Loucy (cell line): ENCODE measurements around the gene PTPRN2.

Experiments used
- H2AFZ ChIP-seq: fragments of 200-600 bp; sonication (generic); 2 replicates; pipeline ENCODE4 v1.6.0; 2016; ENCODE audit warnings: antibody characterized with exemption, mild to moderate bottlenecking, low read length, moderate library complexity
- H3F3A ChIP-seq: fragments of 200-600 bp; 2 replicates; pipeline ENCODE4 v1.6.0; 2016; ENCODE audit warnings: antibody characterized with exemption, low read depth, mild to moderate bottlenecking
- H3K27me3 ChIP-seq: fragments of 200-600 bp; sonication (generic); 2 replicates; pipeline ENCODE4 v1.6.1; 2014; ENCODE audit warnings: low read length, mild to moderate bottlenecking; ENCODE audit not compliant: insufficient read depth, poor library complexity, severe bottlenecking
- H3K36me3 ChIP-seq: fragments of 200-600 bp; sonication (generic); 2 replicates; pipeline ENCODE4 v1.6.1; 2016; ENCODE audit warnings: low read length; ENCODE audit not compliant: insufficient read depth
- H3K4me1 ChIP-seq: fragments of 200-600 bp; sonication (generic); 2 replicates; pipeline ENCODE4 v1.5.1; 2014; ENCODE audit warnings: low read length, mild to moderate bottlenecking; ENCODE audit not compliant: insufficient read depth, poor library complexity, severe bottlenecking
- H3K4me2 ChIP-seq: fragments of 200-600 bp; sonication (generic); 2 replicates; pipeline ENCODE4 v1.6.0; 2014; ENCODE audit warnings: antibody characterized with exemption, low read length, low read depth, mild to moderate bottlenecking; ENCODE audit not compliant: poor library complexity, severe bottlenecking
- H3K4me3 ChIP-seq: fragments of 200-600 bp; sonication (generic); 2 replicates; pipeline ENCODE4 v1.5.1; 2014; ENCODE audit warnings: low read length, mild to moderate bottlenecking, mixed read lengths; ENCODE audit not compliant: poor library complexity, severe bottlenecking
- H3K79me2 ChIP-seq: fragments of 200-600 bp; sonication (generic); 2 replicates; pipeline ENCODE4 v1.6.1; 2014; ENCODE audit warnings: low read length; ENCODE audit not compliant: insufficient read depth
- H3K9ac ChIP-seq: fragments of 200-600 bp; sonication (generic); 2 replicates; pipeline ENCODE4 v1.6.0; 2014; ENCODE audit warnings: mild to moderate bottlenecking, low read depth, low read length, moderate library complexity; ENCODE audit not compliant: poor library complexity, severe bottlenecking
- H3K9me2 ChIP-seq: fragments of 200-600 bp; sonication (generic); replicated peaks from 2 replicates; pipeline ENCODE4 v1.6.1; 2016; ENCODE audit warnings: low read depth, low read length, mixed read lengths
- H3K9me3 ChIP-seq: fragments of 200-600 bp; sonication (generic); 2 replicates; pipeline ENCODE4 v1.6.1; 2014; ENCODE audit warnings: mild to moderate bottlenecking, antibody characterized with exemption, low read length, low read depth; ENCODE audit not compliant: insufficient read depth
- H4K20me1 ChIP-seq: fragments of 200-600 bp; sonication (generic); 2 replicates; pipeline ENCODE4 v1.6.0; 2014; ENCODE audit warnings: antibody characterized with exemption, low read length, mild to moderate bottlenecking; ENCODE audit not compliant: insufficient read depth, poor library complexity, severe bottlenecking
- EZH2phosphoT487 ChIP-seq: fragments of 200-600 bp; IDR thresholded peaks from 2 replicates; pipeline ENCODE4 v1.6.1; 2018; ENCODE audit warnings: antibody characterized with exemption, mild to moderate bottlenecking, moderate library complexity, borderline replicate concordance
- TF ChIP-seq, protein P1 (sequence below): fragments of 200-600 bp; sonication (generic); conservative IDR thresholded peaks from 2 replicates; pipeline ENCODE4 v1.5.1; 2014; ENCODE audit warnings: mild to moderate bottlenecking, antibody characterized with exemption, low read length

PTPRN2 gene

DNA sequence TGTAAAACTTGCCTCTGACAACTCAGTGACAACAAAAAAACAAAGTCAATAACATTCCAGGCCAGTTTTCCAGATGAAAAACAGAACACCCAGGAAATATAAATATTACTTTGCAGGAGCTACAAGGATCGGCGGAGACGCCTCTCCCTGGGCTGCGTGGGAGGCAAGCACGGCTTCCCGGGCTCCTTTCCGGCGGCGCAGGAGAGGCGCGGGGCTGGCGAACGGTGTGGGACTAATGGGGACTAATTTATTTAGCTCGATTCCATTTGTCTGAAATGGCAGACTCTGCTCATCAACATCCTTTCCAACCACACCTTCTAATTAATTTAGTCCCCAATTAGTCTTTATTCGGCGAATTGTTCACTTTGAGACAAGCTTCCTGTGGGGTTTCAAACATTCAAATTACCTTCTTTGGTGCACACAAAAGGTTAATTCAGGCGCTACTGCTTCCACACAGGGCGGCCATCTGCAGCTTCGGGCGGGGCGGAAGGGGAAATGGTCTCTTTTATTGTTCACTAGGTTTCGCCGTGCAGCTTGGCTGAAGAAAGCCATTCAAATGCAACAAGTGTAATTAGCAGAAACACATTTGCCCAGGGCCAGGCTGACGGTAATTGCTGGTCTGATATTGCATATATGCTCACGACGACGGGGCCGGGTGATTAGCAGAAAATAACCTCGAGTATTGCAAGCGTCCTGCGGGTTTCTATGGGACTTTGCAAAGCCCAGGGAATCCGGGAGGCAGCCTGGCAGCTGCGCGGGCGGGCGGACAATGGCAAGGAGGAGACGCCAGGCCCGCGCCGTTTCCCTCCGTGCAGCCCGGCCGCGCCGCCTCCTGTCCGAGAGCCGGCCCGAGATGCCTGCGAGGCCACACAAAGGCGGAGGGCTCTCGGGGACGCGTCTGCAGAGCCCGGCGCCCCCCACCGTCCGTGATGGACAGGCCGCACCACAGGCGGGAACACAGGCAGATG, 270.1 kb downstream of the PTPRN2 start:
- no peaks in the 10 kb centered on the region for H3K79me2 ChIP-seq
- no peaks in the 10 kb centered on the region for H4K20me1 ChIP-seq
- no peaks in the 10 kb centered on the region for H3K9me2 ChIP-seq
- H3K4me1 ChIP-seq = no peaks in the 10 kb centered on the region
- no peak overlapping the region for H2AFZ ChIP-seq
- no peaks in the 10 kb centered on the region for H3K27me3 ChIP-seq
- H3K4me3 ChIP-seq = no peak overlapping the region
- H3K9ac ChIP-seq = no peak overlapping the region
- TF ChIP-seq, protein P1, sequence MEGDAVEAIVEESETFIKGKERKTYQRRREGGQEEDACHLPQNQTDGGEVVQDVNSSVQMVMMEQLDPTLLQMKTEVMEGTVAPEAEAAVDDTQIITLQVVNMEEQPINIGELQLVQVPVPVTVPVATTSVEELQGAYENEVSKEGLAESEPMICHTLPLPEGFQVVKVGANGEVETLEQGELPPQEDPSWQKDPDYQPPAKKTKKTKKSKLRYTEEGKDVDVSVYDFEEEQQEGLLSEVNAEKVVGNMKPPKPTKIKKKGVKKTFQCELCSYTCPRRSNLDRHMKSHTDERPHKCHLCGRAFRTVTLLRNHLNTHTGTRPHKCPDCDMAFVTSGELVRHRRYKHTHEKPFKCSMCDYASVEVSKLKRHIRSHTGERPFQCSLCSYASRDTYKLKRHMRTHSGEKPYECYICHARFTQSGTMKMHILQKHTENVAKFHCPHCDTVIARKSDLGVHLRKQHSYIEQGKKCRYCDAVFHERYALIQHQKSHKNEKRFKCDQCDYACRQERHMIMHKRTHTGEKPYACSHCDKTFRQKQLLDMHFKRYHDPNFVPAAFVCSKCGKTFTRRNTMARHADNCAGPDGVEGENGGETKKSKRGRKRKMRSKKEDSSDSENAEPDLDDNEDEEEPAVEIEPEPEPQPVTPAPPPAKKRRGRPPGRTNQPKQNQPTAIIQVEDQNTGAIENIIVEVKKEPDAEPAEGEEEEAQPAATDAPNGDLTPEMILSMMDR = no peak
- TF ChIP-seq EZH2phosphoT487 = no peak
- H3K4me2 ChIP-seq = no peak overlapping the region
- H3K36me3 ChIP-seq = no peaks in the 10 kb centered on the region
- peaks cover 43% of the 10 kb centered on the region; the same call in 1 of the 2 replicates for H3K9me3 ChIP-seq
- no peaks in the 10 kb centered on the region for H3F3A ChIP-seq

DNA sequence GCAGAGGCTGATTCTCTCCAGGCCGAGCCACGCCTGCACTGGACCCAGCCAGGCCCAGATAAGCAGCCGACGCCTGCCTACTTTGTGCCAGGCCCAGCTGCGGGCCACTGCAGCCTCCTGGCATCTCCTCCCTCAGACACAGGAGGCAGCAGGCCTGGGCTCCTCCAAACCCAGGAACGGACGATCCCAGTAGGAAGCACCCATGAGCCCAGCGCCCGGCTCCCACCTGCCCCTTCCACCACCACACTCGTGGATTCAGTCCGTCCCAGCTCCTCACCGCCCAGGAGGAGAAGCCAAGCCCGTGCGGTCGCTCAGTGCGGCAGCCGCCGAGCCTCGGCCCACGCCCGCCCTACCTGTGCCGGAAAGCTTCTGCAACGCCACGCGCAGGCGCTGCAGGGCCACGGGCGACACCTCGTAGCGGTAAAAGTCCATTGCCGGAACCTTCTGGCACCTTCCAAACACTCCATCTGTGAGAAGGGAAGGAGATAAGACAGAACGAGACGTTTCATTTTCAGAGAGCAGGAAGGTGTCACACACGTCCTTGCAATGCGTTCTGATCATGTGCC, 271.1 kb downstream of the PTPRN2 start:
- no peaks in the 10 kb centered on the region for H3K4me1 ChIP-seq
- H4K20me1 ChIP-seq = no peaks in the 10 kb centered on the region
- H3K36me3 ChIP-seq = no peaks in the 10 kb centered on the region
- no peaks in the 10 kb centered on the region for H3K79me2 ChIP-seq
- H2AFZ ChIP-seq = no peak overlapping the region
- peaks cover 36% of the 10 kb centered on the region; the same call in 1 of the 2 replicates for H3K9me3 ChIP-seq
- no peak overlapping the region for H3K4me2 ChIP-seq
- H3F3A ChIP-seq = no peaks in the 10 kb centered on the region
- no peak overlapping the region for H3K4me3 ChIP-seq
- H3K9ac ChIP-seq = no peak overlapping the region
- H3K9me2 ChIP-seq = no peaks in the 10 kb centered on the region
- H3K27me3 ChIP-seq = no peaks in the 10 kb centered on the region
- TF ChIP-seq, protein P1 = no peak
- TF ChIP-seq EZH2phosphoT487 = no peak

DNA sequence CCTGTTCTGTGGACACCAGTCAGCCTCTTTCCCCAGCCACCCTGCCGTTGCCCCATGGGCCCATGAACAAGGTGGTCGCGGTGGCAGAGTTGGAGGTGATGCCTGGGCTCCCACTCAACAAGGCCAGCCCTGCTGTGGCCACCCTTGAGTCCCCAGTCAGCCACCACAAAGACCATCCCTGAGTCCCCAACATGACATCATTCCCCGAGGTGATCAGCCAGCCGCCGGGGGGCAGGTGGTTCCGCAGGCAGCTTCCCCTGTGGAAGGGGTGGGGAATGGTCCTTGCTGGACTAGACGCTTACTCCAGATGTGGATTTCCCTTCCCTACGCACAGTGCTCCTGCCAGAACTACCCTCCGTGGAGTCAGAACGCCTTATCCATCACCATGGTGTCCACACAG, 271.7 kb downstream of the PTPRN2 start:
- H3F3A ChIP-seq = no peaks in the 10 kb centered on the region
- H3K4me2 ChIP-seq = no peak overlapping the region
- H3K9ac ChIP-seq = no peak overlapping the region
- H3K9me3 ChIP-seq = peaks cover 33% of the 10 kb centered on the region; the same call in 1 of the 2 replicates
- no peaks in the 10 kb centered on the region for H3K79me2 ChIP-seq
- no peak overlapping the region for H3K4me3 ChIP-seq
- H4K20me1 ChIP-seq = no peaks in the 10 kb centered on the region
- H2AFZ ChIP-seq = no peak overlapping the region
- H3K9me2 ChIP-seq = no peaks in the 10 kb centered on the region
- no peak for TF ChIP-seq EZH2phosphoT487
- TF ChIP-seq, protein P1 = no peak
- no peaks in the 10 kb centered on the region for H3K4me1 ChIP-seq
- H3K36me3 ChIP-seq = no peaks in the 10 kb centered on the region
- H3K27me3 ChIP-seq = no peaks in the 10 kb centered on the region
